GM21576 (cell line): Measurements from ENCODE around the gene BCAR3.
"Not testable (repeated sequence)": the region's sequence is repeated elsewhere in the genome, so short reads cannot be mapped to it uniquely, and the experiment has no call there.

ENCODE experiments used
- ATAC-seq: cut with Tn5 transposase; IDR thresholded peaks from one replicate; pipeline ENCODE4 v1.9.1; 2021; ENCODE audit warnings: mild to moderate bottlenecking, moderate library complexity; ENCODE audit not compliant: unreplicated experiment

The BCAR3 gene

GRCh38 chr1:93600663-93601062 is 81.0 kb downstream of the BCAR3 start:
- ATAC-seq: no peak

GRCh38 chr1:93599479-93599878 is 82.2 kb downstream of the BCAR3 start:
- no peak for ATAC-seq

GRCh38 chr1:93598861-93599439 is 82.7 kb downstream of the BCAR3 start:
- ATAC-seq: no peak

- ATAC-seq: no peak
These were observed 83.2 kb downstream of the BCAR3 start for GRCh38 chr1:93598396-93598795.

- no peak for ATAC-seq
These were observed 83.9 kb downstream of the BCAR3 start for GRCh38 chr1:93597709-93598108.

- no peak for ATAC-seq
These were observed 85.1 kb downstream of the BCAR3 start for GRCh38 chr1:93596329-93597089.

GRCh38 chr1:93595743-93596142 is 85.9 kb downstream of the BCAR3 start:
- no peak for ATAC-seq

- no peak for ATAC-seq
These were observed 86.4 kb downstream of the BCAR3 start for GRCh38 chr1:93595266-93595665.

- no peak for ATAC-seq
These were observed 87.1 kb downstream of the BCAR3 start for GRCh38 chr1:93594603-93594880.

- no peak for ATAC-seq
These were observed 87.6 kb downstream of the BCAR3 start for GRCh38 chr1:93593854-93594602.

GRCh38 chr1:93592551-93592949 is 89.1 kb downstream of the BCAR3 start:
- ATAC-seq: no peak

- ATAC-seq: peak; percentile 77
These were observed 89.7 kb downstream of the BCAR3 start for GRCh38 chr1:93591676-93592550.

- not testable (repeated sequence) for ATAC-seq
These were observed 90.4 kb downstream of the BCAR3 start for GRCh38 chr1:93591291-93591675.

GRCh38 chr1:93588955-93589354 is 92.7 kb downstream of the BCAR3 start:
- no peak for ATAC-seq

GRCh38 chr1:93588206-93588605 is 93.4 kb downstream of the BCAR3 start:
- no peak for ATAC-seq

- no peak for ATAC-seq
These were observed 94.3 kb downstream of the BCAR3 start for GRCh38 chr1:93587354-93587753.

- ATAC-seq: no peak
These were observed 96.3 kb downstream of the BCAR3 start for GRCh38 chr1:93585059-93585966.

GRCh38 chr1:93584261-93585003 is 97.2 kb downstream of the BCAR3 start:
- no peak for ATAC-seq
